COR-L47 (cell line): ENCODE data around the gene OBP2B.
"Not testable (repeated sequence)": the region's sequence is repeated elsewhere in the genome, so short reads cannot be mapped to it uniquely, and the experiment has no call there.

Experiments used
- DNase-seq: peaks from one replicate; lab custom pipeline; 2025; lab: John Stamatoyannopoulos, UW

OBP2B gene

GRCh38 chr9:133238272-133238850 lies 29.3 kb upstream of the OBP2B start:
- DNase-seq, result no peak

GRCh38 chr9:133237035-133237731 lies 28.1 kb upstream of the OBP2B start:
- no peak for DNase-seq

- DNase-seq, result not testable (repeated sequence)
Measured at GRCh38 chr9:133236291-133237034, 27.4 kb upstream of the OBP2B start.

- no peak for DNase-seq
Measured at GRCh38 chr9:133235549-133236222, 26.6 kb upstream of the OBP2B start.

- no peak for DNase-seq
Measured at GRCh38 chr9:133234577-133235322, 25.7 kb upstream of the OBP2B start.

GRCh38 chr9:133233681-133234432 lies 24.8 kb upstream of the OBP2B start:
- DNase-seq, result no peak

GRCh38 chr9:133231934-133232568 lies 23.0 kb upstream of the OBP2B start:
- DNase-seq, result not testable (repeated sequence)

GRCh38 chr9:133230514-133230913 lies 21.5 kb upstream of the OBP2B start:
- not testable (repeated sequence) for DNase-seq

- no peak for DNase-seq
Measured at GRCh38 chr9:133230093-133230492, 21.0 kb upstream of the OBP2B start.

GRCh38 chr9:133228474-133229193 lies 19.6 kb upstream of the OBP2B start:
- not testable (repeated sequence) for DNase-seq

GRCh38 chr9:133227996-133228395 lies 18.9 kb upstream of the OBP2B start:
- DNase-seq, result not testable (repeated sequence)

- no peak for DNase-seq
Measured at GRCh38 chr9:133227242-133227860, 18.3 kb upstream of the OBP2B start.

- DNase-seq, result no peak
Measured at GRCh38 chr9:133226219-133227171, 17.4 kb upstream of the OBP2B start.

GRCh38 chr9:133225171-133226011 lies 16.3 kb upstream of the OBP2B start:
- no peak for DNase-seq

- DNase-seq, result no peak
Measured at GRCh38 chr9:133224762-133225161, 15.7 kb upstream of the OBP2B start.

GRCh38 chr9:133223159-133223756 lies 14.2 kb upstream of the OBP2B start:
- not testable (repeated sequence) for DNase-seq

- not testable (repeated sequence) for DNase-seq
Measured at GRCh38 chr9:133221994-133222393, 12.9 kb upstream of the OBP2B start.
